HG03139 (cell line): ENCODE measurements around the gene SHISA4.

ENCODE experiments used
- ATAC-seq: cut with Tn5 transposase; IDR thresholded peaks from one replicate; pipeline ENCODE4 v1.9.1; 2021; ENCODE audit not compliant: unreplicated experiment

Gene SHISA4

DNA sequence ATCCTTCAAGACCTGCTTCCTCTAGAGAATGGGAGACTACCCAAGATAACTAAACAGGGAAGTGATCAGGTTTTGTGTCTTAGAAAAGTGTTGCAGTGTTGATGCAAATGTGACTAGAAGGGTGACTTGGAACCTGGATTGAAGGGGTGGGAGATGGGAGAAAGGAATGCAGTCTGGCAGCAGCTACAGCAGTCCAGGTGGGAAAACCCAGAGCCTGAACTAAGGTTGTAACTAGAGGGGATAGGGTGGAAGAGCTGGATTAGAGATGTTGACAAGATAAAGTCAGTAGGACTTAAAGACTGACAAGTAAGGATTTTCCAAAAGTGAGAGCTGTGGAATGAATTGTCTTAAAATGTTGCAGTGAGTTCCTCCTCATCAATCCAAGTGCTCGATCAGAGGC lies 7.1 kb upstream of the SHISA4 start:
- no peak for ATAC-seq

DNA sequence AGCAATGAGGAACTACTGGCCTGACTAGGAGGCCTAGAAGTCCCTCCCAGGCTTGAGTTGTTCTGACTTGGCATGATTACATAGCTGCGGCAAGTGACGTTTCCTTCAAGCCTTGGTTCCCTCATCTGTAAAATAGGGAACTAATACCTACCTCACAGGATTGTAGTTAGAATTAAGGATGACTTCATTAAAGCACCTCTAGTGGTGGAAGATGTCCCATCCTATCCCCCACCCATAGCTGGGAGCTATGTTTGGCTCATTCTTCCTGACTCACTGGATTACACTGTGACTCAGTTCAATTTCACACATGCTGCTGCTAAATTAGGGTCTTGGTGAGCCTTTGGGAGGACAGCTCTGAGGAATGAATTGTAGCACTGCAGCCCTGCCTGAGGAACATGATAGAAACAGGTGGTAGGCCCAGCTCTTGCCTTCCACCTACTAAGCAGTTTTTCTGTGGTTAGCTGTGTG lies 6.0 kb upstream of the SHISA4 start:
- no peak for ATAC-seq

- ATAC-seq: no peak
These were observed 5.4 kb upstream of the SHISA4 start for GRCh38 chr1:201883266-201883665.

GRCh38 chr1:201883786-201884185 lies 4.9 kb upstream of the SHISA4 start:
- no peak for ATAC-seq

GRCh38 chr1:201884425-201884824 lies 4.3 kb upstream of the SHISA4 start:
- ATAC-seq: no peak

DNA sequence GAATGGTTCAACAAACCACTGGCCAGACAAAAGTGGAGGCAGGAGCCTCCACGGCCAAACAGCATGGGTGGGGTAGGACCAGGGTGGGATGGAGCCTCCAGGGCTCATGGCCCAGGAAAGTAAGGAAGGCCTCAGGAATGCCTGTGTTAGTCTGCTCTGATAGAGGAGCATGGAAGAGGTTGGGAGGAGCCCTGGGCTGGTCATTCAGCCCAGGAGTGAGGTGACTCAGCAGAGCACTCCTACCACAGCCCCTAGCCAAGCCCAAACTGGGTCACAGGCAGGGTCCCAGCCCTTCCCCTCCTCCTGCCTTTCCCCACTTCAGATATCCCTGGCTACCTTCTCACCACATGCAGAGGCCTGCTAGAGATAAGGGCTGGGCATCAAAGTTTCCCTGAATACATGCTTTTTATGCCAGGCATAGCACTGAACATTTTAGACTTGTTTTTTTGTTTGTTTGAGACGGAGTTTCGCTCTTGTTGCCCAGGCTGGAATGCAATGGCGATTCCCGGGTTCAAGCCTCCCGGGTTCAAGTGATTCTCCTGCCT lies 3.1 kb upstream of the SHISA4 start:
- no peak for ATAC-seq

DNA sequence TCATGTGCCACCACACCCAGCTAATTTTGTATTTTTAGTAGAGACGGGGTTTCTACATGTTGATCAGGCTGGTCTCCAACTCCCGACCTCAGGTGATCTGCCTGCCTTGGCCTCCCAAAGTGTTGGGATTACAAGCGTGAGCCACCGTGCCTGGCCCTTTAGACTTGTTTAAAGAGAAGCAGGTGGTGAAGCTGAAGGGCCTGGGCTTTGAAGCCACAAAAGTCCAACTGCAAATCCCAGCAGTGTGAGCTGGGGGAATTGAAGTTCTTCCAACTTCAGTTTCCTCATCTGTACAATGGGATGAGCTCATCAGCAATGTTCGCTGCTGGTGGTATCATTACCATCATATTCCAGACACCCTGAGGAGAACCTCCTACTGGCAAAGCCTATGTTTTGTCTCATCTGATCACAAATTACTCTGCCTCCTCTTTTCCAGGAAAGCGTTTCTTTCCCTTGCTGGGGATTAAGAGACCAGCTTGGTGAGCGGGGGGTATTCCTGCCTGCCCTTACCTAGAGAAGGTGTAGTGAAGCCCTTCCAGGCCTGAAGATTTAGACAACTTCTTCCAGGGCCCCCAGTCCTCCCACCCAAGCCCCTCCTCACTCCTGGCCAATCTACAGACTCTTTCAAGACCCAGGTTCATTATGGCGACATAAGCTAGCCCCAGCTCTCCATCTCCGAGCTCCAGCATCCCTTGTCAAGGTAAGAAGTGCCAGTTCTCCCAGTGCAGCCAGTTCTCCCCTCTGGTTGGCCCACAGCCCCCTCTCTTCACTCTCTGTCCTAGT lies 2.4 kb upstream of the SHISA4 start:
- ATAC-seq: no peak

DNA sequence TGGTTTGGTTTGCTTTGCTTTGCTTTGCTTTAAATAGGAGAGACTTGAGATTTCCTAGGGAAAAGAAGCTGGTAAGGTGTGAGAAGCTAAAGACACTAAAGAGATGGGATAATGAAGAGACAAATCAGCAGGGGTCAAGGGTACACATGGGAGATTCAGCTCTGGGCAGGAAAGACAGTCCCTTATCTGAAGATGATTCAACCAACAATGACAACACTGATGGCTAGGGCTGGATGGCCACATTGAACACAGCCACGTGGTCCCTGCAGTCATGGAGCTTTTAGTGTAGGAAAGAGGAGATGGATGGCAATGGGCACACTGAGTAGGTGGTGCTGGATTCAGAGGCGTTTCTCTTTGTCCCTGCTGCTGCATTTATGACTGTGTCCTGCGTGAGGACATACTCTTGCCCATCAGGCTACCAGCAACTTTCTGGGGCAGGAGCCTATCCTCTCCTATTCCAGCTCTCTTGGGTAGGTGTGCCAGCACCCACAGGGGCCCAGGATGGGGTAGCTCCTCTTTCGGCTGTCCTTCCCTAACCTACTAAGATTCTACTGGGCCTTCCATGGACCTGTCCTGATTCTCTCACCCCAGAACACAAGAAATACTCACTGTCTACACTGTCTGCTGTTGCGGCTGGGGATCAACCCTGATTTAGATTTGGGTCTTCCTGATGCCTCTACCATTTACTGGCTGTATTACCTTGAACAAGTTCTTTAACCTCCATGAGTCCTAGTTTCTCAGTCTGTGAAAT lies 1.4 kb upstream of the SHISA4 start:
- no peak for ATAC-seq

GRCh38 chr1:201889090-201889968 lies 631 bp downstream of the SHISA4 start:
- ATAC-seq: no peak

DNA sequence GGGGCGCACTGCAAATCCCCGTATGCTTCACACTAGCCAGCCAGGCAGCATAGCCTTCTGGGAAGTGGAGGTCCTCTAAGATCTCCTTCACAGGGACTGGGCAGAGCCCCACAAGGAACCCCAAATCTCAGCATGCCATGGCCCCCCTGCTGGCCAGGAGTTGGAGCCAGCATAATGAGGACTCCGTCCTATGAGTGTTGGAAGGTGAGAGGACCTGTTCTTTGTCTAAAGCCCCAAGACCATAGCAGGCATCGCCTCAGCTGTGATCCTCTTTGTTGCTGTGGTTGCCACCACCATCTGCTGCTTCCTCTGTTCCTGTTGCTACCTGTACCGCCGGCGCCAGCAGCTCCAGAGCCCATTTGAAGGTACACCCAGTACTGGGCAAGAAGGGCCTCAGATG lies 1.5 kb downstream of the SHISA4 start:
- no peak for ATAC-seq

GRCh38 chr1:201890806-201891450 lies 2.2 kb downstream of the SHISA4 start:
- ATAC-seq: no peak

- ATAC-seq: no peak
These were observed 2.9 kb downstream of the SHISA4 start for GRCh38 chr1:201891451-201892045.

DNA sequence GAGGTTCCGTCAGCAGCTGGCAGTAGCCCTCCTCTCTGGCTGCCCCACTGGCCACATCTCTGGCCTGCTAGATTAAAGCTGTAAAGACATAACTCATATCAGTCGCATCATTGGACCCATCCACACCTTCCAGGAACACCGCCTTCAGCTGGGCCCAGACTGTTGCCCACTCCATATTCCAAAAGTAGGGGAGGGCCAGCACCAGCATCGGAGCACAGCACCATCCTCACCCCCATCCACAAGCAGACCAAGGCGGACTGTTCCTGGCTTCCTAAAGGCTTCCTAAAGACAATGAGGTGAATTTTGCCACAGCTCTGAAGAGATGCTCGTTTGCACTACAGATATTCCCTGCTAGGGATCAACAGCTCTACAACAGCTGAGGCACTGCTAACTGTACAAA lies 3.5 kb downstream of the SHISA4 start:
- ATAC-seq: no peak

GRCh38 chr1:201893431-201893830 lies 4.7 kb downstream of the SHISA4 start:
- no peak for ATAC-seq

- no peak for ATAC-seq
These were observed 5.8 kb downstream of the SHISA4 start for GRCh38 chr1:201894343-201895119.

DNA sequence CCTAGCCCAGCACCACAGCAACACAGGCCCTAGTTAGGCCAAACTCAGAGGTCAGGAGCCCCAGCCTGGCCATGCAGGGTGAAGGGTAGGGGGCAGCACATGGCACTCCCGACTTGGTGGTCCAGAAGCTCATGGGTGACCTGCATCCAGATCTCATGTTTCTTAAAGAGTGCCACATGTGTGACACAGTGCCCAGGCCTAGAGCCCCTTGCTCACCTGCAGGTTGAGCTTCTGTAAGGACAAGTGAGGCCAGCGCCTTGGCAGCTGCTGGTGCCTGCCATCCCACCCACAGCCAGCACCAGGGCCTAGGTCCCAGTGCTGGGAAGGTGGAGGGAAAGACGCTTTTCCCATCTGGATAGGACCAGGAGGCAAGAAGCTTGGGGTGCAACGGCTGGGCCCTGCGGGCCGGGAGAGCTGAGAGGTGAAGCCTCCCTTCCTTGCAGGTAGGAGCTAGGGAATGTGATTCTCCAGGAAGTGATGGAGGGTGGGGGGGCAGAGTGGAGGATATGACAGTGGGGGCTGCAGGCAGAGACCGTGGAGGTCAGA lies 6.5 kb downstream of the SHISA4 start:
- no peak for ATAC-seq

GRCh38 chr1:201895913-201896807 lies 7.5 kb downstream of the SHISA4 start:
- ATAC-seq: no peak

DNA sequence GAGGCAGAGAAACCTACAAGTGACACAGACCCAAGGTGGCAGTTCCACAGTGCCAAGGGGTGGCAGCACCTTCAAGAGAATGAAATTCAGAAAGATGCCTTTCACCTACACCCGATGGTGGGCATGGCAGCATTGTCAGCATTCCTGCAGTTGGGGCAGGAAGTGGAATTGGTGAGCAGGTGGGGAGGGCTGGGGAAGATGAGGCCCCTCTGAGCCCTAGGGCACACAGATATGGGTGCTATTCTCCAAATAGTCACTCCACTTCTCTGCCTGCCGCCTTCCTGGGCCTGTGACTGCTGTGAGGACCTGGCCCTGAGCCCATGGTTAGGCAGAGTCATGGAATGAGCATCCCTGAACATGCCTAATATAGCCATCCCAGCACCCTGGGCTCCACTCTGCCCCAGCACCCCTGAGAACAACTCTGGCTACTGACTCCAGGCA lies 8.3 kb downstream of the SHISA4 start:
- no peak for ATAC-seq
